Keratinocyte (primary cell): ENCODE results near the gene RANGRF.

ENCODE experiments used
- EZH2 ChIP-seq: IDR thresholded peaks from one replicate; pipeline ENCODE4 v1.6.1; 2012; ENCODE audit warnings: inconsistent platforms, mild to moderate bottlenecking, low read length, moderate library complexity
- TF ChIP-seq, protein P1 (sequence below), 3 experiments: IDR thresholded peaks in 1 of 3; conservative IDR thresholded peaks in 1 of 3; optimal IDR thresholded peaks in 1 of 3; 2 replicates in 2 of 3; 3 replicates in 1 of 3; pipeline versions ENCODE3 to v1.5.1; 2011; ENCODE audit warnings: low read length in 3 of 3, mild to moderate bottlenecking in 3 of 3, moderate library complexity in 2 of 3, control low read depth in 1 of 3, inconsistent platforms in 1 of 3; ENCODE audit not compliant: insufficient read depth in 2 of 3; ENCODE audit errors: extremely low read depth in 1 of 3

DNA sequence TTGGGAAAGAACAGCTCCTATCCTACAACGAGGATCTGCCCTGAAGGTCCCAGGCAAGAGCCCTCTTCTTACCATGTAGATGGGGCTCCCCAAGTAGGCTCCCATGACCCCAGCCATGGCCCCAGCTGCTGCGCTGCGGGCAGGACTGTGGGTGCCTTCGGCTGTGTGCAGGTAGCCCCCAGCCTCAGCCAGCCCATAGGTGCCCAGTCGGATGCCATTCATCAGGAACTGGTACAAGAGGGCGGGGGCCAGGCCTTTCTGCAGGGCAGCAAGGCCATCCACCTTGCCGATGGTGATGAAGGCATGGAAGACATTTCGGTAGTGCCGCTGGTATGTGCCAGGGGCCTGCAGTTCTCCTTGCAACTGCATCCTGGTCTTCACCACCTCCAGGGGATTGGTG, 5.9 kb downstream of the RANGRF start:
- TF ChIP-seq, protein P1, sequence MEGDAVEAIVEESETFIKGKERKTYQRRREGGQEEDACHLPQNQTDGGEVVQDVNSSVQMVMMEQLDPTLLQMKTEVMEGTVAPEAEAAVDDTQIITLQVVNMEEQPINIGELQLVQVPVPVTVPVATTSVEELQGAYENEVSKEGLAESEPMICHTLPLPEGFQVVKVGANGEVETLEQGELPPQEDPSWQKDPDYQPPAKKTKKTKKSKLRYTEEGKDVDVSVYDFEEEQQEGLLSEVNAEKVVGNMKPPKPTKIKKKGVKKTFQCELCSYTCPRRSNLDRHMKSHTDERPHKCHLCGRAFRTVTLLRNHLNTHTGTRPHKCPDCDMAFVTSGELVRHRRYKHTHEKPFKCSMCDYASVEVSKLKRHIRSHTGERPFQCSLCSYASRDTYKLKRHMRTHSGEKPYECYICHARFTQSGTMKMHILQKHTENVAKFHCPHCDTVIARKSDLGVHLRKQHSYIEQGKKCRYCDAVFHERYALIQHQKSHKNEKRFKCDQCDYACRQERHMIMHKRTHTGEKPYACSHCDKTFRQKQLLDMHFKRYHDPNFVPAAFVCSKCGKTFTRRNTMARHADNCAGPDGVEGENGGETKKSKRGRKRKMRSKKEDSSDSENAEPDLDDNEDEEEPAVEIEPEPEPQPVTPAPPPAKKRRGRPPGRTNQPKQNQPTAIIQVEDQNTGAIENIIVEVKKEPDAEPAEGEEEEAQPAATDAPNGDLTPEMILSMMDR (optimal IDR thresholded peaks at IDR 0.05 in 1 of 3, IDR thresholded peaks at IDR 0.05 in 1 of 3, conservative IDR thresholded peaks at IDR 0.05 in 1 of 3; ENCODE audit: extremely low read depth in 1 of 3, insufficient read depth in 2 of 3, low read length in 3 of 3) = no peak
- no peak for TF ChIP-seq EZH2
